ENCODE data around the gene OTOR.

Gene OTOR

GRCh38 chr20:16748308-16748900 is at the start of gene OTOR:
Gene OTOR (plus strand): TSS chr20:16748358. CDS start chr20:16748402, 44 bp downstream.
- DNase-seq, result no peak

GRCh38 chr20:16699293-16699692 is 48.9 kb upstream of the OTOR start:
- DNase-seq, result no peak

GRCh38 chr20:16701296-16701695 is 46.9 kb upstream of the OTOR start:
- peak; percentile 29 for DNase-seq

GRCh38 chr20:16703570-16703969 is 44.6 kb upstream of the OTOR start:
- no peak for DNase-seq

GRCh38 chr20:16707674-16708073 is 40.5 kb upstream of the OTOR start:
- DNase-seq, result peak; percentile 4

GRCh38 chr20:16708602-16709001 is 39.6 kb upstream of the OTOR start:
- no peak for DNase-seq

GRCh38 chr20:16709017-16709416 is 39.1 kb upstream of the OTOR start:
- no peak for DNase-seq

- DNase-seq, result no peak
Measured at GRCh38 chr20:16710781-16711180, 37.4 kb upstream of the OTOR start.

- no peak for DNase-seq
Measured at GRCh38 chr20:16711661-16712258, 36.4 kb upstream of the OTOR start.

GRCh38 chr20:16712511-16712947 is 35.6 kb upstream of the OTOR start:
- DNase-seq, result no peak

- no peak for DNase-seq
Measured at GRCh38 chr20:16713066-16713465, 35.1 kb upstream of the OTOR start.

GRCh38 chr20:16714242-16714641 is 33.9 kb upstream of the OTOR start:
- DNase-seq, result no peak

GRCh38 chr20:16714751-16715150 is 33.4 kb upstream of the OTOR start:
- no peak for DNase-seq

GRCh38 chr20:16719421-16719820 is 28.7 kb upstream of the OTOR start:
- no peak for DNase-seq

GRCh38 chr20:16729080-16729479 is 19.1 kb upstream of the OTOR start:
- DNase-seq, result no peak

GRCh38 chr20:16729565-16730460 is 18.3 kb upstream of the OTOR start, which contains the start of gene SNRPB2:
Gene SNRPB2 (plus strand): TSS chr20:16730026. CDS start chr20:16731703, 1,677 bp downstream.
- DNase-seq, result peak; percentile 93

- peak; percentile 9 for DNase-seq
Measured at GRCh38 chr20:16732506-16733152, 15.5 kb upstream of the OTOR start.

- no peak for DNase-seq
Measured at GRCh38 chr20:16740365-16741072, 7.6 kb upstream of the OTOR start.

- no peak for DNase-seq
Measured at GRCh38 chr20:16744178-16744807, 3.9 kb upstream of the OTOR start.

- DNase-seq, result no peak
Measured at GRCh38 chr20:16745204-16745603, 3.0 kb upstream of the OTOR start.

- no peak for DNase-seq
Measured at GRCh38 chr20:16747291-16747811, 807 bp upstream of the OTOR start.

GRCh38 chr20:16749573-16749972 is 1.4 kb downstream of the OTOR start:
- no peak for DNase-seq

Data from activated CD4-positive, alpha-beta T cell treated with anti-CD3 and anti-CD28 coated beads for 48 hours (primary cell).